Activated CD4-positive, CD25-positive, alpha-beta regulatory T cell (primary cell): Measurements from ENCODE around the gene LAMA5.

Experiments used
- DNase-seq, 4 experiments: peaks; one replicate each; lab custom pipeline; 2025; lab: John Stamatoyannopoulos, UW

LAMA5 gene

GRCh38 chr20:62301111-62301668, 65.9 kb downstream of the LAMA5 start:
- no peak for DNase-seq

- no peak for DNase-seq
Observed at GRCh38 chr20:62300319-62300718, 66.8 kb downstream of the LAMA5 start.

GRCh38 chr20:62299666-62300236, 67.4 kb downstream of the LAMA5 start:
- DNase-seq, result no peak

- DNase-seq, result no peak
Observed at GRCh38 chr20:62298577-62299249, 68.4 kb downstream of the LAMA5 start.

GRCh38 chr20:62297449-62298227, 69.5 kb downstream of the LAMA5 start:
- DNase-seq, result no peak

GRCh38 chr20:62296724-62297448, 70.2 kb downstream of the LAMA5 start:
- DNase-seq, result no peak

GRCh38 chr20:62294516-62294915, 72.6 kb downstream of the LAMA5 start:
- no peak for DNase-seq

- DNase-seq, result no peak
Observed at GRCh38 chr20:62293946-62294345, 73.2 kb downstream of the LAMA5 start.

- DNase-seq, result no peak
Observed at GRCh38 chr20:62293111-62293784, 73.9 kb downstream of the LAMA5 start.

GRCh38 chr20:62292108-62292507, 75.0 kb downstream of the LAMA5 start:
- no peak for DNase-seq

- no peak for DNase-seq
Observed at GRCh38 chr20:62291251-62292066, 75.7 kb downstream of the LAMA5 start.

- DNase-seq, result no peak
Observed at GRCh38 chr20:62289898-62290297, 77.2 kb downstream of the LAMA5 start.

GRCh38 chr20:62289131-62289530, 78.0 kb downstream of the LAMA5 start:
- DNase-seq, result no peak

- no peak for DNase-seq
Observed at GRCh38 chr20:62288535-62289105, 78.5 kb downstream of the LAMA5 start.

- no peak for DNase-seq
Observed at GRCh38 chr20:62287759-62288534, 79.2 kb downstream of the LAMA5 start.

GRCh38 chr20:62287129-62287528, 80.0 kb downstream of the LAMA5 start:
- DNase-seq, result no peak

GRCh38 chr20:62286493-62287064, 80.5 kb downstream of the LAMA5 start:
- no peak for DNase-seq

GRCh38 chr20:62285722-62286121, 81.4 kb downstream of the LAMA5 start:
- no peak for DNase-seq

- no peak for DNase-seq
Observed at GRCh38 chr20:62285151-62285550, 82.0 kb downstream of the LAMA5 start.
